Measurements from ENCODE around the gene BCL11A. TPM values are rescaled to one million over a fixed set of nuclear protein-coding genes. Genes with fewer than 3 reads are reported as not detected.

Gene BCL11A
- polyA plus RNA-seq, 1 donor from 2014 or later = 189 TPM

GRCh38 chr2:60441800-60442199 lies 111.7 kb downstream of the BCL11A start:
- Mint-ChIP-seq H3K4me3 (peak overlapping the region in 1 of 4 donors; percentile 84), H3K36me3 (peaks cover 5% of the 10 kb centered on the region), H3K27me3 (no peaks in the 10 kb centered on the region), H3K4me1 (peaks cover 73 to 81% (median 75%) of the 10 kb centered on the region in 3 donors), H3K27ac (peak overlapping the region in 1 of 3 donors; percentile 98), H3K9me3 (peaks cover 0 to 3% (median 0%) of the 10 kb centered on the region in 3 donors)

- Mint-ChIP-seq H3K27ac (peak overlapping the region; percentile 92 to 99 (median 98)), H3K4me1 (peaks cover 69 to 76% (median 74%) of the 10 kb centered on the region in 3 donors), H3K36me3 (peaks cover 5% of the 10 kb centered on the region), H3K4me3 (peak overlapping the region in 3 of 4 donors; percentile 41 to 86 (median 81)), H3K9me3 (peaks cover 0 to 3% (median 0%) of the 10 kb centered on the region in 3 donors), H3K27me3 (no peaks in the 10 kb centered on the region)
Measured at GRCh38 chr2:60440767-60441163, 112.7 kb downstream of the BCL11A start.

- peaks cover 0 to 3% (median 0%) of the 10 kb centered on the region in 3 donors for H3K9me3 Mint-ChIP-seq
- H3K4me1 Mint-ChIP-seq = peaks cover 70 to 76% (median 74%) of the 10 kb centered on the region in 3 donors
- H3K36me3 Mint-ChIP-seq = peaks cover 5% of the 10 kb centered on the region
- no peaks in the 10 kb centered on the region for H3K27me3 Mint-ChIP-seq
- peak overlapping the region; percentile 92 to 99 (median 98) for H3K27ac Mint-ChIP-seq
- H3K4me3 Mint-ChIP-seq = peak overlapping the region; percentile 68 to 87 (median 84)
Measured at GRCh38 chr2:60440079-60440766, 113.2 kb downstream of the BCL11A start.

- H3K4me1 Mint-ChIP-seq = peaks cover 65 to 70% (median 67%) of the 10 kb centered on the region in 3 donors
- H3K9me3 Mint-ChIP-seq = peaks cover 0 to 3% (median 0%) of the 10 kb centered on the region in 3 donors
- no peaks in the 10 kb centered on the region for H3K27me3 Mint-ChIP-seq
- H3K36me3 Mint-ChIP-seq = peaks cover 5% of the 10 kb centered on the region
- H3K27ac Mint-ChIP-seq = peak overlapping the region; percentile 92 to 99 (median 98)
- H3K4me3 Mint-ChIP-seq = peak overlapping the region; percentile 68 to 87 (median 84)
Measured at GRCh38 chr2:60439219-60439974, 114.1 kb downstream of the BCL11A start.

GRCh38 chr2:60438653-60439052 lies 114.8 kb downstream of the BCL11A start:
- Mint-ChIP-seq H3K4me1 (peaks cover 60 to 67% (median 65%) of the 10 kb centered on the region in 3 donors), H3K27me3 (no peaks in the 10 kb centered on the region), H3K36me3 (no peaks in the 10 kb centered on the region), H3K27ac (peak overlapping the region; percentile 92 to 99 (median 98)), H3K9me3 (no peaks in the 10 kb centered on the region), H3K4me3 (peak overlapping the region; percentile 68 to 87 (median 84))

- Mint-ChIP-seq H3K4me3 (peak overlapping the region in 1 of 4 donors; percentile 42), H3K9me3 (no peaks in the 10 kb centered on the region), H3K27ac (peak overlapping the region in 2 of 3 donors; percentile 82 to 92), H3K27me3 (no peaks in the 10 kb centered on the region), H3K4me1 (peaks cover 62 to 68% (median 64%) of the 10 kb centered on the region in 3 donors), H3K36me3 (no peaks in the 10 kb centered on the region)
Measured at GRCh38 chr2:60438131-60438530, 115.3 kb downstream of the BCL11A start.

GRCh38 chr2:60437080-60437696 lies 116.3 kb downstream of the BCL11A start:
- H3K36me3 Mint-ChIP-seq = no peaks in the 10 kb centered on the region
- H3K9me3 Mint-ChIP-seq = no peaks in the 10 kb centered on the region
- H3K27ac Mint-ChIP-seq = peak overlapping the region; percentile 32 to 82 (median 54)
- H3K4me3 Mint-ChIP-seq = peak overlapping the region in 2 of 4 donors; percentile 8 to 45
- no peaks in the 10 kb centered on the region for H3K27me3 Mint-ChIP-seq
- peaks cover 58 to 68% (median 63%) of the 10 kb centered on the region in 3 donors for H3K4me1 Mint-ChIP-seq

GRCh38 chr2:60433018-60433596 lies 120.3 kb downstream of the BCL11A start:
- Mint-ChIP-seq H3K9me3 (peaks cover 0 to 5% (median 0%) of the 10 kb centered on the region in 3 donors), H3K36me3 (no peaks in the 10 kb centered on the region), H3K27me3 (no peaks in the 10 kb centered on the region), H3K27ac (no peak overlapping the region), H3K4me1 (peaks cover 23 to 40% (median 27%) of the 10 kb centered on the region in 3 donors), H3K4me3 (no peak overlapping the region)

GRCh38 chr2:60432035-60432601 lies 121.3 kb downstream of the BCL11A start:
- H3K4me3 Mint-ChIP-seq = no peak overlapping the region
- H3K9me3 Mint-ChIP-seq = peaks cover 0 to 5% (median 0%) of the 10 kb centered on the region in 3 donors
- no peaks in the 10 kb centered on the region for H3K27me3 Mint-ChIP-seq
- no peak overlapping the region for H3K27ac Mint-ChIP-seq
- no peaks in the 10 kb centered on the region for H3K36me3 Mint-ChIP-seq
- H3K4me1 Mint-ChIP-seq = peaks cover 21 to 33% (median 22%) of the 10 kb centered on the region in 3 donors

GRCh38 chr2:60429681-60430080 lies 123.8 kb downstream of the BCL11A start:
- Mint-ChIP-seq H3K27me3 (no peaks in the 10 kb centered on the region), H3K9me3 (peaks cover 0 to 5% (median 0%) of the 10 kb centered on the region in 3 donors), H3K27ac (no peak overlapping the region), H3K4me3 (no peak overlapping the region), H3K4me1 (peaks cover 11 to 22% (median 19%) of the 10 kb centered on the region in 3 donors), H3K36me3 (no peaks in the 10 kb centered on the region)

GRCh38 chr2:60426880-60427279 lies 126.6 kb downstream of the BCL11A start:
- H3K36me3 Mint-ChIP-seq = no peaks in the 10 kb centered on the region
- no peak overlapping the region for H3K27ac Mint-ChIP-seq

GRCh38 chr2:60426341-60426740 lies 127.1 kb downstream of the BCL11A start:
- no peaks in the 10 kb centered on the region for H3K36me3 Mint-ChIP-seq
- no peak overlapping the region for H3K27ac Mint-ChIP-seq
- H3K27me3 Mint-ChIP-seq = no peaks in the 10 kb centered on the region
- no peak overlapping the region for H3K4me3 Mint-ChIP-seq
- H3K4me1 Mint-ChIP-seq = peaks cover 3 to 18% (median 6%) of the 10 kb centered on the region in 3 donors
- peaks cover 0 to 5% (median 0%) of the 10 kb centered on the region in 3 donors for H3K9me3 Mint-ChIP-seq

More at GRCh38 chr2:60426880-60427279, 126.6 kb downstream of the BCL11A start:
- H3K9me3 Mint-ChIP-seq = peaks cover 0 to 5% (median 0%) of the 10 kb centered on the region in 3 donors
- H3K4me1 Mint-ChIP-seq = peaks cover 3 to 18% (median 6%) of the 10 kb centered on the region in 3 donors
- no peaks in the 10 kb centered on the region for H3K27me3 Mint-ChIP-seq
- H3K4me3 Mint-ChIP-seq = no peak overlapping the region

GRCh38 chr2:60424233-60424632 lies 129.2 kb downstream of the BCL11A start:
- Mint-ChIP-seq H3K9me3 (no peaks in the 10 kb centered on the region), H3K4me1 (peaks cover 0 to 20% (median 3%) of the 10 kb centered on the region in 3 donors), H3K36me3 (peaks cover 1% of the 10 kb centered on the region), H3K27ac (no peak overlapping the region), H3K27me3 (no peaks in the 10 kb centered on the region), H3K4me3 (no peak overlapping the region)

- no peaks in the 10 kb centered on the region for H3K27me3 Mint-ChIP-seq
- H3K36me3 Mint-ChIP-seq = peaks cover 2% of the 10 kb centered on the region
- H3K9me3 Mint-ChIP-seq = no peaks in the 10 kb centered on the region
- H3K4me1 Mint-ChIP-seq = peaks cover 0 to 24% (median 3%) of the 10 kb centered on the region in 3 donors
- no peak overlapping the region for H3K4me3 Mint-ChIP-seq
- no peak overlapping the region for H3K27ac Mint-ChIP-seq
Measured at GRCh38 chr2:60423505-60423904, 129.9 kb downstream of the BCL11A start.
